Loucy (cell line): ENCODE measurements around the gene SLC17A1.

Experiments used
- H2AFZ ChIP-seq: fragments of 200-600 bp; sonication (generic); 2 replicates; pipeline ENCODE4 v1.6.0; 2016; ENCODE audit warnings: antibody characterized with exemption, mild to moderate bottlenecking, low read length, moderate library complexity
- H3F3A ChIP-seq: fragments of 200-600 bp; 2 replicates; pipeline ENCODE4 v1.6.0; 2016; ENCODE audit warnings: antibody characterized with exemption, low read depth, mild to moderate bottlenecking
- H3K27me3 ChIP-seq: fragments of 200-600 bp; sonication (generic); 2 replicates; pipeline ENCODE4 v1.6.1; 2014; ENCODE audit warnings: low read length, mild to moderate bottlenecking; ENCODE audit not compliant: insufficient read depth, poor library complexity, severe bottlenecking
- H3K36me3 ChIP-seq: fragments of 200-600 bp; sonication (generic); 2 replicates; pipeline ENCODE4 v1.6.1; 2016; ENCODE audit warnings: low read length; ENCODE audit not compliant: insufficient read depth
- H3K4me1 ChIP-seq: fragments of 200-600 bp; sonication (generic); 2 replicates; pipeline ENCODE4 v1.5.1; 2014; ENCODE audit warnings: low read length, mild to moderate bottlenecking; ENCODE audit not compliant: insufficient read depth, poor library complexity, severe bottlenecking
- H3K4me2 ChIP-seq: fragments of 200-600 bp; sonication (generic); 2 replicates; pipeline ENCODE4 v1.6.0; 2014; ENCODE audit warnings: antibody characterized with exemption, low read length, low read depth, mild to moderate bottlenecking; ENCODE audit not compliant: poor library complexity, severe bottlenecking
- H3K4me3 ChIP-seq: fragments of 200-600 bp; sonication (generic); 2 replicates; pipeline ENCODE4 v1.5.1; 2014; ENCODE audit warnings: low read length, mild to moderate bottlenecking, mixed read lengths; ENCODE audit not compliant: poor library complexity, severe bottlenecking
- H3K79me2 ChIP-seq: fragments of 200-600 bp; sonication (generic); 2 replicates; pipeline ENCODE4 v1.6.1; 2014; ENCODE audit warnings: low read length; ENCODE audit not compliant: insufficient read depth
- H3K9ac ChIP-seq: fragments of 200-600 bp; sonication (generic); 2 replicates; pipeline ENCODE4 v1.6.0; 2014; ENCODE audit warnings: mild to moderate bottlenecking, low read depth, low read length, moderate library complexity; ENCODE audit not compliant: poor library complexity, severe bottlenecking
- H3K9me2 ChIP-seq: fragments of 200-600 bp; sonication (generic); replicated peaks from 2 replicates; pipeline ENCODE4 v1.6.1; 2016; ENCODE audit warnings: low read depth, low read length, mixed read lengths
- H3K9me3 ChIP-seq: fragments of 200-600 bp; sonication (generic); 2 replicates; pipeline ENCODE4 v1.6.1; 2014; ENCODE audit warnings: mild to moderate bottlenecking, antibody characterized with exemption, low read length, low read depth; ENCODE audit not compliant: insufficient read depth
- H4K20me1 ChIP-seq: fragments of 200-600 bp; sonication (generic); 2 replicates; pipeline ENCODE4 v1.6.0; 2014; ENCODE audit warnings: antibody characterized with exemption, low read length, mild to moderate bottlenecking; ENCODE audit not compliant: insufficient read depth, poor library complexity, severe bottlenecking
- EZH2phosphoT487 ChIP-seq: fragments of 200-600 bp; IDR thresholded peaks from 2 replicates; pipeline ENCODE4 v1.6.1; 2018; ENCODE audit warnings: antibody characterized with exemption, mild to moderate bottlenecking, moderate library complexity, borderline replicate concordance
- TF ChIP-seq, protein P1 (sequence below): fragments of 200-600 bp; sonication (generic); conservative IDR thresholded peaks from 2 replicates; pipeline ENCODE4 v1.5.1; 2014; ENCODE audit warnings: mild to moderate bottlenecking, antibody characterized with exemption, low read length

SLC17A1 gene

DNA sequence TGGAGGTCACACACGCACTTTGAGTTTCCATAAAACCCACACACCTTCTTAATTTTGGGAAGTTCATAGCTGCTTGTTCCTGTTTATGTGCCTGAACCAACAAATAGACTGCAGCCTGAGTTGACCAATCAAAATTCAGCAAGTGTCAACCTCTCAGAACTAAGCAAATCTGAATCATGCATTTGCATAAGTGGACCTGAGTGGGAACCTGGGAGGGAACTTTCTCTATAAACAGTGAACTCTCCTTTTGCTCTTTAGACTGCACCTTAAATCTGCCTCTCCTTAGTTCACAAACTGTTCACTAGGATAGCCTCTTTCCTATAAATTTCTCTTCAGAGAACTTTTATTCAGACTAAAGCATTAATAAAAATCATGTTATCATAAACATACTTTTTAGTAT, 37.9 kb downstream of the SLC17A1 start:
- Histone ChIP-seq H3K4me2 (no peak overlapping the region), H3K4me1 (no peaks in the 10 kb centered on the region), H3K79me2 (no peaks in the 10 kb centered on the region), H3K9ac (no peak overlapping the region), H3F3A (no peaks in the 10 kb centered on the region), H2AFZ (no peak overlapping the region), H3K4me3 (no peak overlapping the region), H3K9me2 (no peaks in the 10 kb centered on the region), H3K27me3 (no peaks in the 10 kb centered on the region), H4K20me1 (no peaks in the 10 kb centered on the region), H3K9me3 (no peaks in the 10 kb centered on the region), H3K36me3 (no peaks in the 10 kb centered on the region)
- TF ChIP-seq, protein P1, sequence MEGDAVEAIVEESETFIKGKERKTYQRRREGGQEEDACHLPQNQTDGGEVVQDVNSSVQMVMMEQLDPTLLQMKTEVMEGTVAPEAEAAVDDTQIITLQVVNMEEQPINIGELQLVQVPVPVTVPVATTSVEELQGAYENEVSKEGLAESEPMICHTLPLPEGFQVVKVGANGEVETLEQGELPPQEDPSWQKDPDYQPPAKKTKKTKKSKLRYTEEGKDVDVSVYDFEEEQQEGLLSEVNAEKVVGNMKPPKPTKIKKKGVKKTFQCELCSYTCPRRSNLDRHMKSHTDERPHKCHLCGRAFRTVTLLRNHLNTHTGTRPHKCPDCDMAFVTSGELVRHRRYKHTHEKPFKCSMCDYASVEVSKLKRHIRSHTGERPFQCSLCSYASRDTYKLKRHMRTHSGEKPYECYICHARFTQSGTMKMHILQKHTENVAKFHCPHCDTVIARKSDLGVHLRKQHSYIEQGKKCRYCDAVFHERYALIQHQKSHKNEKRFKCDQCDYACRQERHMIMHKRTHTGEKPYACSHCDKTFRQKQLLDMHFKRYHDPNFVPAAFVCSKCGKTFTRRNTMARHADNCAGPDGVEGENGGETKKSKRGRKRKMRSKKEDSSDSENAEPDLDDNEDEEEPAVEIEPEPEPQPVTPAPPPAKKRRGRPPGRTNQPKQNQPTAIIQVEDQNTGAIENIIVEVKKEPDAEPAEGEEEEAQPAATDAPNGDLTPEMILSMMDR, result no peak
- TF ChIP-seq EZH2phosphoT487, result no peak

DNA sequence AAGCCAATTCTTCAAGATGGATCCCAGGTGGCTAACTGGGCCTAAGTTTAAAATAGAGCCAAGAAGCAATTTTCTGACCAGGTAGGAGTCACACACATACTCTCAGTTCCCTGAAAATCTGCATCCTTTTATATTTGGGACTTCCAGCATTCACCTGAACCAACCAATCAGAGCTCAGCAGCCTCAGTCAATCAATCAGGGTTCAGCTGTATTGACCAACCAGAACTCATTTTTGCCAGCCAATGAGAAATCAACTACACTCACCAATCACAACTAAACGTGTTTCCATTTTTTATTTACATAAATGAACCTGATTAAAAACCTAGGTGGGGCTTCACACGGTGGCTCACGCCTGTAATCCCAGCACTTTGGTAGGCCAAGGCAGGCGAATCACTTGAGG, 39.8 kb downstream of the SLC17A1 start:
- Histone ChIP-seq H3K4me3 (no peak overlapping the region), H3K4me2 (no peak overlapping the region), H3K27me3 (no peaks in the 10 kb centered on the region), H3K9me3 (no peaks in the 10 kb centered on the region), H2AFZ (no peak overlapping the region), H3K79me2 (no peaks in the 10 kb centered on the region), H3K9ac (no peak overlapping the region), H3F3A (no peaks in the 10 kb centered on the region), H4K20me1 (no peaks in the 10 kb centered on the region), H3K9me2 (no peaks in the 10 kb centered on the region), H3K4me1 (no peaks in the 10 kb centered on the region), H3K36me3 (no peaks in the 10 kb centered on the region)
- no peak for TF ChIP-seq EZH2phosphoT487
- TF ChIP-seq, protein P1, result no peak

DNA sequence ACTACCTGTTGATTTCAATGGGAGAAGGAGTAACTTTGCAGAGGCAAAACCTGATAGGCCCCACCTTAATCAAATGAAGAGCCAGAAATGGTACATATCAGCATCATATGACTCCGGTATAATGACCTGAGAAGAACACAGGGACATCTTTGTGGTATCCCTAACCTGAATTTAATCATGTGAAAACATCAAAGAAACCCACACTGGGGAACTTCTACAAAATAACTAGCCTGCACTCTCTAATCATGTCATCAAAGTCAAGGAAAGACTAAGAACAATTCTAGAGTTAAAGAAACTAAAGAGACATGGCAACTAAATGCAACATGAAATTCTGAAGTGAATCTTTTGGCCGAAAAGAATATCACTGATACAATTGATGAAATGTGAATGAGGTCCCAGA, 42.4 kb downstream of the SLC17A1 start:
- Histone ChIP-seq H3K79me2 (no peaks in the 10 kb centered on the region), H3F3A (no peaks in the 10 kb centered on the region), H3K4me1 (no peaks in the 10 kb centered on the region), H3K27me3 (no peaks in the 10 kb centered on the region), H3K9me3 (no peaks in the 10 kb centered on the region), H2AFZ (no peak overlapping the region; the same call in 1 of the 2 replicates), H3K36me3 (no peaks in the 10 kb centered on the region), H3K4me3 (no peak overlapping the region), H4K20me1 (no peaks in the 10 kb centered on the region), H3K9me2 (no peaks in the 10 kb centered on the region), H3K4me2 (no peak overlapping the region), H3K9ac (no peak overlapping the region)
- no peak for TF ChIP-seq EZH2phosphoT487
- TF ChIP-seq, protein P1, result no peak
